D341Med (cell line): ENCODE data around the gene RHBG.

Experiments used
- DNase-seq: peaks from one replicate; pipeline ENCODE4 v3.0.0; 2012; ENCODE audit warnings: low spot score

The RHBG gene

DNA sequence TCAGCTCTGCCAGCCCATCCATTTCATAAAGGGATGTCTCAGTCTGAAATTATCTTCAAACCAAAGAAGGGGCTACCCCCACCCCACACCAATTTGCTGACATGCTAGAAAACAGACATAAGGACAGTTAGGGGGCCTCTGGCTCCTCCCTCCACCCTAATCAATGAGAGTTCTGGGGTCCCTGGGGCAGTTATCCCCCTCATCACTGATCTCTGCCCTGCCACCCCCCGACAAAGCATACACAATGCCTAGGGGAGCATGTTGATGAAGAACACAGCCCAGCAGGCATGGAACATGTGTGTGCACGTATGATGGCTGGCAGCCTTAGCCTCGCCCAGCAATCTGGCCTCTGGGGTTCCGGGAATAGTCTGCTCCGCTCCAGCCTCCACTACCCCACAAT is 58.9 kb downstream of the RHBG start:
- DNase-seq, result no peak

DNA sequence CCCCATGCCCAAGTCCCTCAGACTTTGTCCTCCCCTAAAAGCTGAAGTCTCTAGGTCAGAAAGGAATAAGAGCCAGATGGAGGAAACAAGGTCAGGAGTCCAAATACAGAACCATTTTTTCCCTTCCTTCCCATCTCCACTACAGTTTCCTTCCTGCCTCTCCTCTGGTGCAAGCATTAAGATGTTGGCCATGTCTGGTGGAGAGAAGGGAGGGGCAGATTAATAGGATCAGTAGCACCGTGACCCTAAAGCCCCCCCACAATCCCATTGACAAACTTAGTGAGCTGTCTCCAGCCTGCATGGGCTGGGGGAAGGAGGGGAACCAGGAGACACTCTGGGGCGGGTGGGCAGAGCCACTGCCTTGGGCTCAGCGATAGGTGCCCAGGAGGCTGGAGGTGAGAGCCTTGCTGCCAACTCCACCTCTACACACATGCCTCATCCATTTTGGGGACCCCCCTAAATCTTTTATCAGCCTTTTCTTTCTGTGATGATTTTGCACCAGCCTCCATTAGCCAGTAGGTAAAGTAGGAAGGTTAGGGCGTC is 59.8 kb downstream of the RHBG start:
- DNase-seq, result peak; percentile 33

DNA sequence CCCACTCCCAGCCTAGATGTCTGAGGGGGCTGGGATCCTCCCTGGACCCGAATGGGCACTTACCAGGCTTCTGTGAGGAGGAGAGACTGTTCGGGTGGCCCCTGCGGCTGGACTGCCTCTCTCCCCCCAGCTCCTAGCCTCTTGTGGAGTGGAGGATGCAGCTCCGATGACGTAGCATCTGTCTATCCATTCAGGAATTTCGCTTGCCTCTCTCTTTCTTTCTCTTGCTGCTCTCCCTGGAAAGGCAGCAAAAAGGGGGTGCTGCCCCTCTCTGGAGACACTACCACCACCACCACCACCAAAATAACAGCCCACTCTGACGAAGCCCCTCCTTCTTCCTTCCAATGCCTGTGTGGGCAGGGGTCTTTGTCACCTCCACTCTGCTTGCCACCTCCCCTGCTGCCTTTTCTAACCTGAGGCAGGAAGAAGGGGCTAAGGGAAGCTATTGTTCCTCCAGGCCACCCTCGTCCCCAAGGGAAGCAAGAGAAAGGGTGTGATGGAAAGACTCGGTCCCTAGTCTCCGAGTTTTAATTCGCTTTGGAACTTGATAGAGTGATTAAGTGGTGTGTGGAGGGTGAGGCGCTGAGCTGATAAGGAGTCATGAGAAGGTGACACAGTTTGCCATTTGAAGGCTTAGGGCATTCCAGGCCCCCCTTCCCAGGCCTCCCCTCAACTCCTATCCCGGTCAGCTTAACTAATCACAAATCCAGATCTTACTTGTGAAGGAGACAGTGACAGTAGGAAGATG is 60.5 kb downstream of the RHBG start:
- DNase-seq, result peak; percentile 28

DNA sequence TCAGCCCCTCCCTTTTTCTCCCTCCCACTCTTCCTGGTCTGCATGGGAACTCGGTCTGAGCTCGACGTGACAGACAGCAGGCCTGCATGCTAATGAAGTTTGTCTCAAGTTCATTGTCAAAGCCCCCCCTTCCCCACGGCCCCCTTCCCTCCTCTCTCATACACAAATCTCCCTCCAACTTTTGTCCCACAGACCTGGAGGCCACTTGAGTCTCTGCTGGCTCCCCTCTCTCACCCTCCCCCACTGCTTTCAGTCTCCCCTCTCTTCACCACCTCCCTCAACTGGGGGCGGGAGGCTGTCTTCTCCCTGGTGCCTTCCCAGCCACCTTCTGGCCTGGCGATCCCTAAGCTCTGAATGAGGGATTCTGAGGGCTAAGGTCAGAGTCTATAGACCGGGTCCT is 61.3 kb downstream of the RHBG start:
- peak; percentile 39 for DNase-seq

GRCh38 chr1:156430866-156431265 is 61.9 kb downstream of the RHBG start:
- DNase-seq, result peak; percentile 32

GRCh38 chr1:156431366-156431765 is 62.4 kb downstream of the RHBG start:
- DNase-seq, result peak; percentile 31

GRCh38 chr1:156431769-156432668 is 63.0 kb downstream of the RHBG start:
- peak; percentile 76 for DNase-seq

DNA sequence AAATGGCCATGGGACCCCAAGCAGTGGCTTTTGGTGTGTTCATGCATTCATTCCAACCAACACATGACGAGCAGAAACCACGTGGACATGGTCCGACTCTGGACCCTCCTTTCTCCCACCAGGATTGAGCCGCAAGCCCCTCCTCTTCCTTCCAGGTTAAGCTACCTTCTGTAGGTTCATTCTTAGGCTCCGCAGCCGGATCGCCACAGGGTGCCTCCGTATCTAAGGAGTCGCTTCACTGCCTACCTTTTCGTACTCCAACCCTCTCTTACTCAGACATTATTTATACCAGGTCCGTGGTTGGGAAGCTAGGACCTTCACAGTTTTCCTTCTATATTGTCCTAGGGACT is 63.6 kb downstream of the RHBG start:
- DNase-seq, result no peak

DNA sequence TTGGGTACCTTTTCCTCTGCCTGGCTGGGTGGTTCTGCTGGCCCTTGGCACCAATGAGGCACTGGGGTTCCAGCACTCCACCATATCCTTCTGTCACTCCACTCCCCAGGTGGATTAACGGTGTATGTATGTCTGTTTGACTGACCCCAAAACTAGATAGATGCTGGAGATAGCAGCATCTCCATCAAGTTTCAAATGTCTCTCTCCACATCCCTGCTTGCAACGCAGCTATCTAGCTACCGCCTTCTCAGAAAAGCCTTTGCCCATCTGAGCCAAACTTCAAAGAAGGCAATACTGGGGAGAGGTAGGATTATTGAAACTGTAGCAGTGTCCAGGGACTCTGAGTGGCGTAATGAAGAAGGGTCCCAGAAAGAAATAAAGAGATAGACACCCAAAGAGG is 64.0 kb downstream of the RHBG start:
- DNase-seq, result no peak

DNA sequence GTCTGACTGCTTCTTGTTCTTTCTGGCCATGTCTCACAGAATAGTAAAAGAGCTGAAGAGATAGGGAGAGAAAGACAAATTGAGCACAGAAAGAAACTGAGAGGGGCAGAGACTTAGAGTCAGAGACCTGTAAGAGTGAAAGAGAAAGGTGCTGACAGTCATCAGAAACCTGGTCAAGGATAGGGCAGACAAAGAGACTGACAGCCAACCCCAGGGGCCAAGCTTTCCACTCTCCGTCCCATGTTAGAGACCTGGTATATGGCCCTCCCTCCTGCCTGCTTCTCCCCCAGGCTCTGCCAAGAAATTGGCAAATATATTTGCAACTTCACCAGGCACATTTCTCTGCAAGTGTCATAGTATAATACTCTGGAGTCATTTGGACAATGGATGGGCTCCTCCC is 64.6 kb downstream of the RHBG start:
- DNase-seq, result no peak
